ENCODE data around the gene VWF.

Gene VWF

GRCh38 chr12:6076776-6077691 lies 47.4 kb downstream of the VWF start:
- no peak for DNase-seq

- DNase-seq = peak in 2 of 4 experiments; percentile 51 to 58
Measured at GRCh38 chr12:6076346-6076745, 48.1 kb downstream of the VWF start.

GRCh38 chr12:6074979-6075585 lies 49.4 kb downstream of the VWF start:
- DNase-seq = peak; percentile 68 to 79 (median 76)

- peak in 3 of 4 experiments; percentile 47 to 56 (median 49) for DNase-seq
Measured at GRCh38 chr12:6074427-6074826, 50.0 kb downstream of the VWF start.

- peak; percentile 59 to 79 (median 73) for DNase-seq
Measured at GRCh38 chr12:6073426-6073825, 51.0 kb downstream of the VWF start.

- DNase-seq = peak; percentile 17 to 48 (median 43)
Measured at GRCh38 chr12:6072302-6072752, 52.1 kb downstream of the VWF start.

- no peak for DNase-seq
Measured at GRCh38 chr12:6071589-6071988, 52.9 kb downstream of the VWF start.

GRCh38 chr12:6070472-6071257 lies 53.8 kb downstream of the VWF start:
- DNase-seq = no peak

GRCh38 chr12:6069437-6070093 lies 54.9 kb downstream of the VWF start:
- DNase-seq = peak; percentile 83 to 92 (median 88)

- no peak for DNase-seq
Measured at GRCh38 chr12:6068227-6068626, 56.2 kb downstream of the VWF start.

GRCh38 chr12:6067152-6067916 lies 57.1 kb downstream of the VWF start:
- peak in 1 of 4 experiments; percentile 42 for DNase-seq

- DNase-seq = no peak
Measured at GRCh38 chr12:6066651-6067050, 57.8 kb downstream of the VWF start.

GRCh38 chr12:6065863-6066199 lies 58.6 kb downstream of the VWF start:
- DNase-seq = peak; percentile 87 to 95 (median 94)

- peak in 3 of 4 experiments; percentile 24 to 58 (median 47) for DNase-seq
Measured at GRCh38 chr12:6065131-6065862, 59.2 kb downstream of the VWF start.

- peak; percentile 57 to 78 (median 70) for DNase-seq
Measured at GRCh38 chr12:6062757-6063735, 61.4 kb downstream of the VWF start.

- peak in 1 of 4 experiments; percentile 29 for DNase-seq
Measured at GRCh38 chr12:6062395-6062756, 62.1 kb downstream of the VWF start.

- peak in 1 of 4 experiments; percentile 15 for DNase-seq
Measured at GRCh38 chr12:6061660-6062059, 62.8 kb downstream of the VWF start.

- DNase-seq = peak in 2 of 4 experiments; percentile 15 to 33
Measured at GRCh38 chr12:6059860-6060565, 64.5 kb downstream of the VWF start.

- no peak for DNase-seq
Measured at GRCh38 chr12:6059221-6059620, 65.2 kb downstream of the VWF start.

All from suppressor macrophage (primary cell).